H1 (cell line): ENCODE results near the gene PCGF6. TPM values are rescaled to one million over a fixed set of nuclear protein-coding genes. Genes with fewer than 3 reads are reported as not detected.

ENCODE experiments used
- CTCF ChIA-PET: fragments of 300-600 bp; sonication (Branson Sonifier 250); formaldehyde crosslinking; loops from one replicate; lab custom pipeline; 2021; ENCODE audit not compliant: partially characterized antibody; lab: Charles Lee
- POLR2A ChIA-PET: fragments of 300-600 bp; sonication (Branson Sonifier 250); formaldehyde crosslinking; loops from one replicate; lab custom pipeline; 2021; ENCODE audit warnings: inconsistent platforms; ENCODE audit not compliant: partially characterized antibody; lab: Charles Lee
- DNase-seq, 2 experiments: peaks; one replicate each; pipeline versions ENCODE4 v3.0.0 to v3.0.0-alpha.2; 2010 to 2022; ENCODE audit warnings: low spot score in 2 of 2, low read depth in 1 of 2, mixed read lengths in 1 of 2
- FAIRE-seq: peaks from 2 replicates; lab custom pipeline; 2011; peaks lifted over from hg19 to GRCh38; lab: Jason Lieb, UNC
- H2AFZ ChIP-seq: 2 replicates; pipeline ENCODE4 v1.8.1; 2012; ENCODE audit warnings: low read length, inconsistent platforms
- H2AK5ac ChIP-seq: 2 replicates; pipeline ENCODE4 v1.6.1; 2013; ENCODE audit warnings: low read depth, low read length
- H2BK120ac ChIP-seq: replicated peaks from 2 replicates; pipeline ENCODE3; 2013; ENCODE audit warnings: low read depth, low read length, inconsistent platforms
- H2BK12ac ChIP-seq: 2 replicates; pipeline ENCODE4 v1.6.1; 2013; ENCODE audit warnings: low read depth, low read length
- H2BK15ac ChIP-seq: 2 replicates; pipeline ENCODE4 v1.6.1; 2013; ENCODE audit warnings: low read length
- H2BK20ac ChIP-seq: 2 replicates; pipeline ENCODE4 v1.6.1; 2013; ENCODE audit warnings: low read length
- H2BK5ac ChIP-seq: 2 replicates; pipeline ENCODE4 v1.6.1; 2013; ENCODE audit warnings: low read depth, low read length
- H3K14ac ChIP-seq: 2 replicates; pipeline ENCODE4 v1.6.1; 2013; ENCODE audit warnings: inconsistent platforms; ENCODE audit not compliant: insufficient read length
- H3K18ac ChIP-seq: 2 replicates; pipeline ENCODE4 v1.6.1; 2013; ENCODE audit warnings: low read length; ENCODE audit errors: extremely low read depth
- H3K23ac ChIP-seq: 2 replicates; pipeline ENCODE4 v1.6.1; 2013; ENCODE audit warnings: inconsistent platforms; ENCODE audit not compliant: insufficient read length
- H3K23me2 ChIP-seq: 2 replicates; pipeline ENCODE4 v1.6.1; 2013; ENCODE audit warnings: low read depth, low read length
- H3K27ac ChIP-seq: 2 replicates; pipeline ENCODE4 v1.6.1; 2011; ENCODE audit warnings: low read depth, low read length, inconsistent platforms
- H3K27me3 ChIP-seq, 4 experiments: replicated peaks in 1 of 4; 1 replicate in 1 of 4; 2 replicates in 3 of 4; pipeline versions ENCODE4 v1.6.1 to v1.8.1; 2011 to 2013; ENCODE audit warnings: low read length in 3 of 4, mild to moderate bottlenecking in 3 of 4, inconsistent platforms in 2 of 4, mixed read lengths in 2 of 4, moderate library complexity in 1 of 4; ENCODE audit not compliant: control insufficient read depth in 3 of 4, insufficient read depth in 3 of 4; ENCODE audit errors: extremely low read depth in 1 of 4
- H3K36me3 ChIP-seq, 4 experiments: 2 replicates each; pipeline versions ENCODE4 v1.6.1 to v1.8.1; 2011 to 2013; ENCODE audit warnings: mild to moderate bottlenecking in 4 of 4, low read length in 3 of 4, moderate library complexity in 2 of 4, control low read depth in 1 of 4, inconsistent platforms in 1 of 4; ENCODE audit not compliant: insufficient read depth in 4 of 4, control insufficient read depth in 2 of 4
- H3K4ac ChIP-seq: replicated peaks from 2 replicates; pipeline ENCODE3; 2013; ENCODE audit warnings: low read length, low read depth, mixed read lengths, inconsistent platforms; ENCODE audit not compliant: insufficient read length
- H3K4me1 ChIP-seq, 4 experiments: replicated peaks in 1 of 4; 1 replicate in 1 of 4; 2 replicates in 3 of 4; pipeline versions ENCODE4 v1.6.1 to v1.8.1; 2011 to 2013; ENCODE audit warnings: low read length in 3 of 4, inconsistent platforms in 2 of 4, mixed read lengths in 1 of 4; ENCODE audit not compliant: insufficient read depth in 4 of 4, control insufficient read depth in 3 of 4
- H3K4me2 ChIP-seq, 2 experiments: 2 replicates each; pipeline versions ENCODE4 v1.6.1 to v1.8.1; 2011 to 2013; ENCODE audit warnings: low read depth in 2 of 2, low read length in 2 of 2, control low read depth in 1 of 2, inconsistent platforms in 1 of 2, mild to moderate bottlenecking in 1 of 2; ENCODE audit not compliant: insufficient read depth in 1 of 2
- H3K4me3 ChIP-seq, 4 experiments: fragments of 200-600, 300-600 bp in 1 of 4; sonication (generic), shearing (Covaris generic), sonication (Bioruptor Twin) in 1 of 4; 2 replicates each; pipeline versions ENCODE4 v1.5.1 to v1.8.1; 2011 to 2016; ENCODE audit warnings: low read length in 4 of 4, low read depth in 3 of 4, control low read depth in 2 of 4, inconsistent platforms in 2 of 4, mild to moderate bottlenecking in 2 of 4, mixed read lengths in 1 of 4, moderate library complexity in 1 of 4; ENCODE audit not compliant: insufficient read depth in 2 of 4; ENCODE audit errors: extremely low read depth in 1 of 4
- H3K56ac ChIP-seq: replicated peaks from 2 replicates; pipeline ENCODE3; 2013; ENCODE audit warnings: low read depth, mild to moderate bottlenecking, mixed read lengths, low read length, inconsistent platforms; ENCODE audit not compliant: insufficient read length
- H3K79me1 ChIP-seq: 2 replicates; pipeline ENCODE4 v1.6.1; 2013; ENCODE audit warnings: low read depth, low read length, control low read depth
- H3K79me2 ChIP-seq, 2 experiments: 2 replicates each; pipeline versions ENCODE4 v1.6.1 to v1.8.1; 2012 to 2013; ENCODE audit warnings: low read length in 2 of 2, mild to moderate bottlenecking in 2 of 2, inconsistent platforms in 1 of 2; ENCODE audit not compliant: insufficient read depth in 2 of 2, control insufficient read depth in 1 of 2
- H3K9ac ChIP-seq, 4 experiments: replicated peaks in 1 of 4; 1 replicate in 1 of 4; 2 replicates in 3 of 4; pipeline versions ENCODE4 v1.6.1 to v1.8.1; 2011 to 2013; ENCODE audit warnings: low read depth in 3 of 4, low read length in 3 of 4, control low read depth in 2 of 4, mild to moderate bottlenecking in 2 of 4, moderate library complexity in 2 of 4, inconsistent platforms in 1 of 4; ENCODE audit errors: extremely low read depth in 1 of 4
- H3K9me3 ChIP-seq, 2 experiments: 2 replicates each; pipeline versions ENCODE4 v1.6.1 to v1.8.1; 2012 to 2013; ENCODE audit warnings: mild to moderate bottlenecking in 2 of 2, moderate library complexity in 2 of 2, control low read depth in 1 of 2, inconsistent platforms in 1 of 2, low read depth in 1 of 2, low read length in 1 of 2, mixed read lengths in 1 of 2; ENCODE audit not compliant: insufficient read depth in 2 of 2
- H4K20me1 ChIP-seq, 2 experiments: replicated peaks in 1 of 2; 2 replicates each; pipeline versions ENCODE3 to v1.8.1; 2011 to 2013; ENCODE audit warnings: inconsistent platforms in 2 of 2, low read length in 2 of 2, mild to moderate bottlenecking in 1 of 2; ENCODE audit not compliant: insufficient read depth in 2 of 2, control insufficient read depth in 1 of 2
- H4K5ac ChIP-seq: 2 replicates; pipeline ENCODE4 v1.6.1; 2013; ENCODE audit warnings: low read length, low read depth, mixed read lengths, inconsistent platforms; ENCODE audit not compliant: insufficient read length
- H4K8ac ChIP-seq: 2 replicates; pipeline ENCODE4 v1.8.0; 2013; ENCODE audit warnings: mild to moderate bottlenecking, moderate library complexity, low read length, inconsistent platforms; ENCODE audit not compliant: insufficient read depth; ENCODE audit errors: extremely low read depth
- H4K91ac ChIP-seq: replicated peaks from 2 replicates; pipeline ENCODE3; 2013; ENCODE audit warnings: low read length, mixed read lengths, inconsistent platforms; ENCODE audit not compliant: insufficient read length
- BCL11A ChIP-seq, 2 experiments: IDR thresholded peaks; one replicate each; pipeline ENCODE4 v1.6.1; 2011; ENCODE audit warnings: low read depth in 2 of 2, low read length in 2 of 2, mild to moderate bottlenecking in 2 of 2
- CEBPB ChIP-seq: IDR thresholded peaks from 2 replicates; pipeline ENCODE4 v1.6.1; 2012; ENCODE audit warnings: low read depth, low read length
- CHD1 ChIP-seq: IDR thresholded peaks from 2 replicates; pipeline ENCODE4 v1.6.1; 2012; ENCODE audit warnings: low read depth, low read length, improper control_type of control experiment
- EGR1 ChIP-seq: IDR thresholded peaks from 2 replicates; pipeline ENCODE4 v1.6.1; 2011; ENCODE audit warnings: low read depth, low read length, borderline replicate concordance
- EP300 ChIP-seq, 2 experiments: IDR thresholded peaks; 1 replicate in 1 of 2; 2 replicates in 1 of 2; pipeline ENCODE4 v1.6.1; 2011 to 2012; ENCODE audit warnings: low read depth in 2 of 2, low read length in 2 of 2, mild to moderate bottlenecking in 2 of 2, borderline replicate concordance in 1 of 2, inconsistent platforms in 1 of 2, moderate library complexity in 1 of 2
- FOSL1 ChIP-seq: IDR thresholded peaks from 2 replicates; pipeline ENCODE4 v1.6.1; 2011; ENCODE audit warnings: mild to moderate bottlenecking, low read depth, low read length, moderate library complexity; ENCODE audit not compliant: insufficient read depth
- HDAC2 ChIP-seq, 2 experiments: fragments of 300-600 bp in 1 of 2; sonication (generic) in 1 of 2; IDR thresholded peaks; 2 replicates each; pipeline ENCODE4 v1.6.1; 2011 to 2012; ENCODE audit warnings: low read depth in 2 of 2, low read length in 2 of 2, mild to moderate bottlenecking in 2 of 2, moderate library complexity in 2 of 2, borderline replicate concordance in 1 of 2, inconsistent platforms in 1 of 2
- HDAC6 ChIP-seq: IDR thresholded peaks from one replicate; pipeline ENCODE4 v1.7.1; 2012; ENCODE audit warnings: low read depth, mild to moderate bottlenecking, inconsistent platforms, low read length, moderate library complexity
- JUN ChIP-seq: IDR thresholded peaks from 2 replicates; pipeline ENCODE4 v1.6.1; 2011; ENCODE audit warnings: low read depth, mild to moderate bottlenecking, improper control_type of control experiment, low read length
- JUND ChIP-seq: IDR thresholded peaks from 2 replicates; pipeline ENCODE4 v1.6.1; 2011; ENCODE audit warnings: mild to moderate bottlenecking, improper control_type of control experiment, low read length
- NANOG ChIP-seq: IDR thresholded peaks from 2 replicates; pipeline ENCODE4 v1.6.1; 2011; ENCODE audit warnings: low read length, low read depth, mild to moderate bottlenecking, inconsistent platforms; ENCODE audit not compliant: insufficient read depth, poor library complexity, severe bottlenecking
- SP2 ChIP-seq: IDR thresholded peaks from 2 replicates; pipeline ENCODE4 v1.6.1; 2012; ENCODE audit warnings: mild to moderate bottlenecking, low read length, inconsistent platforms
- TAF7 ChIP-seq: optimal IDR thresholded peaks from 2 replicates; pipeline ENCODE3; 2011; ENCODE audit warnings: low read depth, mild to moderate bottlenecking, inconsistent platforms, low read length, moderate library complexity, borderline replicate concordance
- YY1 ChIP-seq: IDR thresholded peaks from 2 replicates; pipeline ENCODE4 v1.6.1; 2011; ENCODE audit warnings: low read depth, mild to moderate bottlenecking, low read length
- WGBS, 2 experiments: shearing (Covaris generic) in 1 of 2; methylation state at CpG; one replicate each; pipeline versions ENCODE4 v1.1.6 to v1.1.7; 2013 to 2015; ENCODE audit warnings: low lambda C conversion rate in 2 of 2, mixed read lengths in 2 of 2, inconsistent platforms in 1 of 2, low coverage in 1 of 2, missing lambda C conversion rate in 1 of 2; ENCODE audit not compliant: insufficient replicate concordance in 2 of 2, insufficient coverage in 1 of 2, insufficient read length in 1 of 2; ENCODE audit errors: extremely low coverage in 1 of 2, missing lambda C conversion rate in 1 of 2; 5-methylcytosine and 5-hydroxymethylcytosine counted together
- polyA plus RNA-seq, 7 experiments: library from polyadenylated mRNA; depleted of rRNA in 3 of 7; stranded (reverse) in 5 of 7; unstranded in 2 of 7; fragments of >200 nt in 5 of 7; fragments of 200-250 nt in 2 of 7; gene quantifications; 1 replicate in 5 of 7; 2 replicates in 1 of 7; 4 replicates in 1 of 7; pipeline versions ENCODE4 v1.2.1 to v1.2.3, GENCODE V29; 2011 to 2013; ENCODE audit warnings: missing spikeins in 2 of 7, mixed read lengths in 2 of 7
- total RNA-seq: library from RNA; stranded (reverse); fragmentation: NEBNext Ultra II Directional; extraction: Animal tissue kit (Norgen Biotek cat#: 25700); gene quantifications from 2 replicates; pipeline ENCODE4 v1.2.1, GENCODE V29; 2021

The PCGF6 gene
- total and polyA plus RNA-seq, 2 of the 8 experiments (the other 6 are each of a cell fraction or from before 2014, with no cell fraction given): 6.9 to 18.6 TPM

GRCh38 chr10:103307594-103307993 is 43.3 kb downstream of the PCGF6 start:
- no peak overlapping the region for H3K23ac ChIP-seq
- ChIA-PET CTCF (interaction anchor here (1.3 kb wide), 1 partner anchor 28 kb away, joined by 4 read pairs; no protein-coding TSS in a partner anchor), POLR2A (interaction anchor here (0.7 to 1.2 kb wide), 2 partner anchors 12 to 29 kb away, joined by 3 to 5 read pairs; no protein-coding TSS in a partner anchor)
- FAIRE-seq (no peak), DNase-seq (no peak)
- H4K5ac ChIP-seq: no peak overlapping the region
- H3K9me3 ChIP-seq: no peaks in the 10 kb centered on the region
- H2BK12ac ChIP-seq: no peak overlapping the region
- no peak overlapping the region for H2AFZ ChIP-seq
- H3K4ac ChIP-seq: no peak overlapping the region
- H2AK5ac ChIP-seq: no peak overlapping the region
- H2BK15ac ChIP-seq: no peak overlapping the region
- H3K23me2 ChIP-seq: no peaks in the 10 kb centered on the region
- H3K56ac ChIP-seq: no peak overlapping the region
- 92% methylated on average over 5 of the region's 5 CpGs; no CpG with 5 or more reads in 1 of the 2 experiments for WGBS, 2 experiments
- no peak overlapping the region for H3K14ac ChIP-seq
- peaks cover 0 to 3% of the 10 kb centered on the region in 2 experiments for H4K20me1 ChIP-seq
- H4K91ac ChIP-seq: no peak overlapping the region
- no peak overlapping the region for H2BK5ac ChIP-seq
- no peak overlapping the region for H3K27ac ChIP-seq
- H3K27me3 ChIP-seq: no peaks in the 10 kb centered on the region
- H3K9ac ChIP-seq: no peak overlapping the region
- no peak overlapping the region for H3K4me2 ChIP-seq
- no peak overlapping the region for H3K4me3 ChIP-seq
- no peaks in the 10 kb centered on the region for H3K79me1 ChIP-seq
- H3K79me2 ChIP-seq: no peaks in the 10 kb centered on the region
- H3K4me1 ChIP-seq: no peaks in the 10 kb centered on the region
- no peak overlapping the region for H2BK20ac ChIP-seq
- H2BK120ac ChIP-seq: no peak overlapping the region
- no peak overlapping the region for H3K18ac ChIP-seq
- H3K36me3 ChIP-seq: peaks cover 0 to 40% (median 0%) of the 10 kb centered on the region in 4 experiments; a peak in 4 of 8 replicates
- H4K8ac ChIP-seq: no peak overlapping the region
- TF ChIP-seq EGR1: no peak
- TF ChIP-seq BCL11A (IDR thresholded peaks at IDR 0.05; ENCODE audit: low read depth in 2 of 2, low read length in 2 of 2): no peak
- no peak for TF ChIP-seq HDAC6
- no peak for TF ChIP-seq JUND
- TF ChIP-seq CHD1: no peak
- TF ChIP-seq SP2: no peak
- no peak for TF ChIP-seq JUN
- TF ChIP-seq HDAC2 (IDR thresholded peaks at IDR 0.05; ENCODE audit: borderline replicate concordance in 1 of 2, low read depth in 2 of 2, low read length in 2 of 2): no peak
- TF ChIP-seq YY1: no peak
- TF ChIP-seq CEBPB: no peak
- no peak for TF ChIP-seq FOSL1
- TF ChIP-seq NANOG: no peak
- no peak for TF ChIP-seq TAF7
- no peak for TF ChIP-seq EP300 (IDR thresholded peaks at IDR 0.05; ENCODE audit: borderline replicate concordance in 1 of 2, low read depth in 2 of 2, low read length in 2 of 2)
